ENCODE results near the gene GGA3. TPM values are rescaled to one million over a fixed set of nuclear protein-coding genes. Genes with fewer than 3 reads are reported as not detected.
"Not testable (repeated sequence)": the region's sequence is repeated elsewhere in the genome, so short reads cannot be mapped to it uniquely, and the experiment has no call there.

The GGA3 gene
- total RNA-seq, 2 donors from 2014 or later, result 13.5 to 24.1 TPM

GRCh38 chr17:75289115-75289831 is 27.9 kb upstream of the GGA3 start, which contains the start of gene SLC25A19:
Gene SLC25A19, minus strand, starts transcription at chr17:75289433. Its CDS starts 2,669 bp downstream, at chr17:75286764.
- H3K4me1 ChIP-seq, result peaks cover 14% of the 10 kb centered on the region
- no peaks in the 10 kb centered on the region for H3K27me3 ChIP-seq
- peak within 1 kb of the TSS; percentile 69 to 98 (median 87) for H3K27ac ChIP-seq
- no peaks in the 10 kb centered on the region for H3K9me3 ChIP-seq
- DNase-seq (peak; percentile 98 to 99 (median 98)), ATAC-seq (peak; percentile 99)
- no peaks in the 10 kb centered on the region for H3K36me3 ChIP-seq (replicated peaks in 1 of 2; ENCODE audit: insufficient read depth in 1 of 2, low read depth in 2 of 2)
- 1 to 3% methylated on average over 8 to 54 of the region's 65 CpGs for WGBS, 2 donors
- H3K4me3 ChIP-seq, result peak within 1 kb of the TSS; percentile 39 to 75
- intact Hi-C loops (cut with DNase I), result no loop called here
- TF ChIP-seq CTCF (IDR thresholded peaks at IDR 0.05) (peak in 1 of 7 experiments; percentile 14), POLR2A (IDR thresholded peaks at IDR 0.05) (peak; percentile 97 to 98 (median 97))

- peaks cover 14% of the 10 kb centered on the region for H3K4me1 ChIP-seq
- intact Hi-C loops (cut with DNase I), result no loop called here
- no peaks in the 10 kb centered on the region for H3K9me3 ChIP-seq
- H3K27ac ChIP-seq, result peak overlapping the region; percentile 18 to 98 (median 77)
- no peaks in the 10 kb centered on the region for H3K27me3 ChIP-seq
- 0 to 1% methylated on average over 7 to 14 of the region's 14 CpGs for WGBS, 2 donors
- no peak for TF ChIP-seq POLR2A (IDR thresholded peaks at IDR 0.05)
- no peaks in the 10 kb centered on the region for H3K36me3 ChIP-seq (replicated peaks in 1 of 2; ENCODE audit: insufficient read depth in 1 of 2, low read depth in 2 of 2)
- no peak for DNase-seq
- peak overlapping the region; percentile 39 to 75 for H3K4me3 ChIP-seq
- peak; percentile 19 for ATAC-seq
Observed at GRCh38 chr17:75288770-75289114, 27.3 kb upstream of the GGA3 start.

GRCh38 chr17:75288359-75288758 is 27.0 kb upstream of the GGA3 start:
- no peak for DNase-seq
- 8 to 14% methylated on average over 2 of the region's 2 CpGs for WGBS, 2 donors

GRCh38 chr17:75287221-75287620 is 25.8 kb upstream of the GGA3 start:
- ATAC-seq (no peak), DNase-seq (no peak)
- Histone ChIP-seq H3K4me3 (no peak overlapping the region), H3K9me3 (no peaks in the 10 kb centered on the region), H3K27ac (no peak overlapping the region), H3K27me3 (no peaks in the 10 kb centered on the region), H3K36me3 (replicated peaks in 1 of 2; ENCODE audit: insufficient read depth in 1 of 2, low read depth in 2 of 2) (no peaks in the 10 kb centered on the region), H3K4me1 (peaks cover 14% of the 10 kb centered on the region)
- no peak for TF ChIP-seq POLR2A (IDR thresholded peaks at IDR 0.05)
- no peak for TF ChIP-seq CTCF (IDR thresholded peaks at IDR 0.05)
- 46 to 55% methylated on average over 9 of the region's 9 CpGs for WGBS, 2 donors
- intact Hi-C loops (cut with DNase I), result no loop called here

More at GRCh38 chr17:75288359-75288758, 27.0 kb upstream of the GGA3 start:
- H3K4me1 ChIP-seq, result peaks cover 14% of the 10 kb centered on the region
- H3K4me3 ChIP-seq, result peak overlapping the region in 1 of 2 donors; percentile 75
- peak overlapping the region in 3 of 4 donors; percentile 59 to 98 (median 95) for H3K27ac ChIP-seq
- H3K9me3 ChIP-seq, result no peaks in the 10 kb centered on the region
- no peaks in the 10 kb centered on the region for H3K36me3 ChIP-seq (replicated peaks in 1 of 2; ENCODE audit: insufficient read depth in 1 of 2, low read depth in 2 of 2)
- no peak for ATAC-seq
- TF ChIP-seq POLR2A (IDR thresholded peaks at IDR 0.05) (no peak), CTCF (IDR thresholded peaks at IDR 0.05) (no peak)
- intact Hi-C loops (cut with DNase I), result no loop called here
- H3K27me3 ChIP-seq, result no peaks in the 10 kb centered on the region

GRCh38 chr17:75285123-75285522 is 23.7 kb upstream of the GGA3 start:
- no peak overlapping the region for H3K27ac ChIP-seq
- DNase-seq, result no peak
- H3K36me3 ChIP-seq (replicated peaks in 1 of 2; ENCODE audit: insufficient read depth in 1 of 2, low read depth in 2 of 2), result peaks cover 0 to 1% of the 10 kb centered on the region in 2 donors
- H3K4me1 ChIP-seq, result peaks cover 14% of the 10 kb centered on the region
- WGBS, 2 donors, result 83 to 93% methylated on average over 3 to 6 of the region's 6 CpGs
- TF ChIP-seq POLR2A (IDR thresholded peaks at IDR 0.05) (no peak), CTCF (IDR thresholded peaks at IDR 0.05) (no peak)
- intact Hi-C loops (cut with DNase I), result no loop called here
- H3K4me3 ChIP-seq, result no peak overlapping the region
- H3K9me3 ChIP-seq, result no peaks in the 10 kb centered on the region
- ATAC-seq, result no peak
- no peaks in the 10 kb centered on the region for H3K27me3 ChIP-seq

- H3K4me3 ChIP-seq; intact Hi-C loops (cut with DNase I); H3K4me1 ChIP-seq; H3K36me3 ChIP-seq (replicated peaks in 1 of 2; ENCODE audit: insufficient read depth in 1 of 2, low read depth in 2 of 2); H3K27ac ChIP-seq; ATAC-seq; DNase-seq; H3K9me3 ChIP-seq; H3K27me3 ChIP-seq: not testable (repeated sequence)
- 90 to 95% methylated on average over 4 of the region's 4 CpGs for WGBS, 2 donors
Observed at GRCh38 chr17:75280189-75280588, 18.8 kb upstream of the GGA3 start.
